ENCODE data around the gene RUSF1.

Gene RUSF1

DNA sequence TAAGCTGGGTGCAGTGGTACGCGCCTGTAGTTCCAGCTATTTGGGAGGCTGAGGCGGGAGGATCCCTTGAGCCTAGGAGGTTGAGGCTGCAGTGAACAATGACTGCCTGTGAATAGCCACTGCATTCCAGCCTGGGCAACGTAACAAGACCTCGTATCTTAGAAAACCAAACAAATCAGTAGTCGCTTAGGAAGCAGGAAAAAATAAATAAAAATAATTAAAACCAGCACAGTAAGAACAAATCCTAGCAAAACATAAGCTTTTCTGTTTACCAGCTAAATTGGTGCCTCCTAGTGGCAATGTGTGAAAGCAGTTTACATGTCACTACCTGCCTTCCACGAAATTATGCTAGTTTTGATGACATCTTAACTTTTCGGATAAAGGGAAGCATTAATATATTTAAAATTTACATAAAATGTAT, 47.6 kb downstream of the RUSF1 start:
- intact Hi-C loops (cut with DNase I): loop anchor here (5.0 kb wide), 1 partner anchor 412 kb away; the partner anchor contains the start of gene ZNF267

GRCh38 chr16:31459687-31460581, 48.3 kb downstream of the RUSF1 start:
- DNase-seq: peak; percentile 99 to 100 (median 100)
- intact Hi-C loops (cut with DNase I): loop anchor here (5.0 kb wide), 2 partner anchors 47 to 412 kb away; partner anchors contain the start of genes RUSF1 and ZNF267

More for the DNA sequence above, 47.6 kb downstream of the RUSF1 start:
- DNase-seq: peak in 3 of 42 donors; percentile 18 to 52 (median 31)

DNA sequence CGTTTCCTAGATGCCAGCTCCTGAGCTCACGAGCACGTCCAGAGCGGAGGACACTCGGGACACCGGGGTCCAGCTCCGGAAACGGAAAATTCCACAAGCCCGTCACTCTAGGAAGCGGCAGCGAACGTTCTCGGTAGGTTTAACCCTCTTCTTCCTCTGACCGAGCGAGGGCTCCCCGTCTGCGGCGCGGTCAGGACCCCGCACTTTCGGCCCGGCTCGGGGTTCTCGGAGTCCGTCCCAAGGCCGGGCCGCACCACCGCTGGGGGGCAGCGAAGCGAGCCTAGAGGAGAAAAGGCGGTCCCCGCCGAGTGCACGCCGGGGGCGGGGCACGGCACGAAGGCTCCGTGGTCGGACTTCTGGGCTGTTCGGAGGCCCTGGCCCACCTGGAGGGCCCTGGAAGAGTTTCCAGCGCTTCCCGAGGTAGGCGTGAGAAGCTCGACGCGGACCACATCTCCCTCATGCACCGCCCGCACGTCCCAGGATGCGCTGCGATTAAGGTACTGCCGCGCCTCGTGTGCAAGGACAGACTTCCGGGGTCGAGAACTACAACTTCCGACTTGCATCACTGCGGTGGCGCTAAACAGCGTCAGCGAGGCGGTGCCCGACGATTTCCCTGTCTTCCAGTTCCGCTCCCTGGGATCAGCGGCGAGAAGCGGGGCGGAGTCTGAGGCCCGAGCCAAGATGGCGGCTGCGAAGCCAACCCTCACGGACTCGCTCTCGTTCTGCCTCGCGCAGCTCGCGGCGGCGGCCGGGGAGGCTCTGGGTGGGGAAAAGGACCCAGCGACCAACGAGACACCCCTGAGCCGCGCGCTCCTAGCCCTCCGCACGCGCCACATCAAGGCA, 49.1 kb downstream of the RUSF1 start, which contains the start of gene ARMC5:
TSS of gene ARMC5 (plus strand) at position 658 of the 843 bp plus-strand sequence. CDS start at position 682, 24 bp downstream.
- DNase-seq: peak; percentile 96 to 99 (median 98)
- intact Hi-C loops (cut with DNase I): loop anchor here (5.0 kb wide), 1 partner anchor 48 kb away; the partner anchor contains the start of gene RUSF1

DNA sequence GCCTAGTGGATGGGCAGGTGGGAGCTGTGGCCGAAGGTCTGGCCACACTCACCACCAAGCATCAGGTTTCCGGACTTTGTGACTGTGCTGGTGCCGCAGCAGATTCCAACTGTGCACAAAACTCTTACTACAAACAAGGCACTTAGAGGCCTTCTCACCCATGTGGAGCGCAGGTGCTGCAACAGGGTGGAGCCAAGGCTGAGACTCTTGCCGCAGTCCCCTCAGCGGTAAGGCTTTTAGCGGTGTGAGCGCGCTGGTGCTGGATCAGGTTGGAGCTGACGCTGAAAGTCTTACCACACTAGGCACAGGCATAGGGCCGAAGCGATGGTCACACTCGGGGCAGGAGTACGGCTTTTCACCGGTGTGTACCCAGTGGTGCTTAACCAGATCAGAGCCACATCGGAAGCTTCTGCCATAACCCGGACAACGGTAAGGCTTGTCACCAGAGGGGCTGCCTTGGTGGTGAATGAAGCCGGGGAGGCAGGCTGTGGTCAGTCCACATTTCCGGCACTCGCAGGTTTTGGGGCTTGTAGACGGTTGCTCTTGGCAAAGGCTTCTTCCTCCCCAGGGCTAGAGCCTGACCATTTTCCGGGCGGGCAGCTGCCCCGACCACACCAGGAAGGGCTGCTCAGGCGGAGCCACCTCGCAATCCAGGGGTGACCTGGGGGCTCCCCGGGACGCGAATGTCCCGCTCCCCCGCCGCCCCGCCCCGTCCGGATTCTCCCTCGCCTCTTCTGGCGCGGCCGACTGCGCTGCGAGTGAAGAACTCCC, 49.9 kb downstream of the RUSF1 start:
- DNase-seq: peak in 18 of 42 donors; percentile 17 to 63 (median 42)
- intact Hi-C loops (cut with DNase I): loop anchor here (5.0 kb wide), 1 partner anchor 49 kb away; the partner anchor contains the start of gene RUSF1

DNA sequence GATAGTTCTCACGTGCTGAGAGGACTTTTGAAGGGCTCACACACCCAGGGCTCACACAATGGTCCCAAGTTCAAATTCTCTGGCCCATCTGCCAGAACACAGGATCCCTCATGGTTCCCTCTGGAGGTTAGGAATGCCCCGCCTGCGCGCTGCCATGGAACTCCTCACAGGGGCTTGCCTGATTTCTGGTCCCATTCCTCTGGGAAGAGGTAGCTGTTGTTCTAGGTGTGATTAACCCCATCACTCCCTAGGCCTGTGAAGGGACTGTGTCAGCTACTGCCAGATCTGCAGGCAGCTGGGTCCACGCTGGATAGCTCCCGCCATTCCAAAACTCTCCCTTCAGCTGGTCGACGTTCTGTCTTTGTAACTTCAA, 51.2 kb downstream of the RUSF1 start:
- intact Hi-C loops (cut with DNase I): loop anchor here (5.0 kb wide), 1 partner anchor 50 kb away; the partner anchor contains the start of gene RUSF1
- DNase-seq: peak in 1 of 42 donors; percentile 9

GRCh38 chr16:31455601-31456314, 52.4 kb downstream of the RUSF1 start:
- intact Hi-C loops (cut with DNase I): loop anchor here (5.0 kb wide), 1 partner anchor 52 kb away; the partner anchor contains the start of gene RUSF1
- peak in 8 of 42 donors; percentile 26 to 61 (median 42) for DNase-seq

GRCh38 chr16:31453255-31454204, 54.7 kb downstream of the RUSF1 start:
- intact Hi-C loops (cut with DNase I): no loop called here
- peak in 19 of 42 donors; percentile 24 to 78 (median 51) for DNase-seq

- intact Hi-C loops (cut with DNase I): no loop called here
- DNase-seq: peak in 5 of 42 donors; percentile 15 to 36 (median 22)
Measured at GRCh38 chr16:31452631-31453106, 55.5 kb downstream of the RUSF1 start.

DNA sequence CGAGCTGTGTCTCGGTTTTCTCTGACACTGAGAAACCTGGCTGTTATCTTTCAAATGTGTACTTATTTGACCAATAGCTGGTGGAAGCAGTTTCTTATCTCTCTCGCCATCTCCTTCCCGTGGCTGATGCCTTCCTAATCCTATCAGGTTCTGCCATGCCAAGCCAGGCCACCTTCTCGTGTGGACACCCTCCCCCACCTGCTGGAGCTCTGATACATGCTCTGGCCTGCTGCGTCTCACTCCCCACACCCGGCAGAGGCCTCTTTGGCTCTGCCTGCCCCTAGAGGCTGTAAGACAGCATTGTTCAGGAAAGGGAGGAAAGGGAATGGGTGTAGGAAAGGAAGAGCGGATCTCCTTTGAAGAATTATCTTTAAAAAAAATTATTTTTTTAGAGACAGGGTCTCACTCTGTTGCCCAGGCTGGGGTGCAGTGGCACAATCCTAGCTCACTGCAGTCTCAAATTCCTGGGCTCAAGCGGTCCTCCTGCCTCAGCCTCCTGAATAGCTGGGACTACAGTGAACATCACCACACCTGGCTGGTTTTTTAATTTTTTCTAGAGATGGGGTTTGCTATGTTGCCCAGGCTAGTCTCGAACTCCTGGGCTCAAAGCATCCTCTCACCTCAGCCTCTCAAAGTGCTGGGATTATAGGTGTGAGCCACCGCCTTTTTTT, 56.4 kb downstream of the RUSF1 start:
- intact Hi-C loops (cut with DNase I): no loop called here
- DNase-seq: peak in 24 of 42 donors; percentile 26 to 77 (median 52)

- peak in 2 of 42 donors; percentile 3 to 23 for DNase-seq
- intact Hi-C loops (cut with DNase I): no loop called here
Measured at GRCh38 chr16:31451201-31451600, 57.0 kb downstream of the RUSF1 start.

- DNase-seq: peak in 1 of 42 donors; percentile 9
- intact Hi-C loops (cut with DNase I): loop anchor here (10.0 kb wide), 1 partner anchor 261 kb away; the partner anchor contains the start of gene FUS
Measured at GRCh38 chr16:31445931-31446330, 62.3 kb downstream of the RUSF1 start.

- DNase-seq: peak in 2 of 42 donors; percentile 31 to 45
- intact Hi-C loops (cut with DNase I): loop anchor here (5.0 to 10.0 kb wide), 2 partner anchors 257 to 455 kb away; partner anchors contain the start of genes FUS and HSD3B7
Measured at GRCh38 chr16:31441956-31442355, 66.2 kb downstream of the RUSF1 start.

DNA sequence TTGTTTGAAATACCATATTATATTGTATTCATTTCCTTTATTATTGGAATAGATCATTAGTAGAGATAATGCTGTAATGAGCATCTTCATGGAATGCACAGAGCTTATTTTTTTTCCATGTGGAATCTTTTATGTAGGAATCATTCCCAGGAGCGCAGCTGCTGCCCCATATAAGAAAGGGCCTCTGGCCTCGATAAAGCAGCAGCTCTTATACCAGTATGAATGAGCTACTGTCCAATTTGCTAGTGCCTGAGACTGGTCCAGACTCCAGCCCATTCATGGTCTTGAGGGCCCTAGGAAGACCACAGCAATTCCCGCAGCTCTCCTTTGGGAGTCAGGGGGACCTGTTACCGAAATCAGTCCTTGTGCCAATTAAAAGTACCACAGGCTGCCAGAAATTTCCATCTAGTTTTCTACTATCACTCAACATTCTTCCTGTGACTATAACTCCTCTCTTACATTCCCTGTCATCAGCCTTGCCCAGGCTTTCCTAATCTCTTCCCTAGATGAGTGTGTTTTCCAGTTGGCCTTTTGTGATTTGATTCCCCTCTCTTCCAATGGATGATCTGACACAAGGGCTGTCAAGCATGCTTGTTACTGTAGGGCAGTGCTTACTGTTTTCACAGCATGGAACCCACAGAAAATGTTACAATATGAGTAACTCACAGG, 67.5 kb downstream of the RUSF1 start:
- intact Hi-C loops (cut with DNase I): loop anchor here (5.0 to 10.0 kb wide), 2 partner anchors 256 to 453 kb away; partner anchors contain the start of genes FUS and HSD3B7
- DNase-seq: peak in 5 of 42 donors; percentile 8 to 44 (median 28)

DNA sequence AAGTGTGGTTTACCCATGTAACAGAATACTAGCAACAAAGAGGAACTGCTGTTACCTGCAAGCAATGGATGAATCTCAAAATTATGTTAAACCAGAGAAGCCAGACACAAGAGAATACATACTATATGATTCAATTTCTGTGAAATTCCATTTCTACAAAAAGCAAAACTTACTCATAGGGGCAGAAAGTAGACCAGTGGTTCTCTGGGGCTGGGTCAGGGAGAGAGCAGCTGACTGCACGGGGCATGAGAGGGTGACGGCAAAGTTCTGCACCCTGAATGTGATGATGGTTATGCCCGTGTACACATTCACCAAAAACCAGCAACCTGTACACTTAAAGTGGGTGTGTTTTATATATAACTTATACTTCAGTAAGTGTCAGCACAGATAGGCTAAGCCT, 68.7 kb downstream of the RUSF1 start:
- DNase-seq: peak in 1 of 42 donors; percentile 22
- intact Hi-C loops (cut with DNase I): no loop called here

Measured in head of caudate nucleus (tissue), 42 donors.